Stimulated activated CD4-positive, alpha-beta T cell treated with anti-CD3 and anti-CD28 coated beads, Interleukin-15, amount 100 ng/mL, for 24 hours (primary cell): ENCODE measurements around the gene PYROXD2.

Experiments
- DNase-seq: peaks from one replicate; pipeline ENCODE4 v3.0.0-alpha.2; 2020

PYROXD2 gene

DNA sequence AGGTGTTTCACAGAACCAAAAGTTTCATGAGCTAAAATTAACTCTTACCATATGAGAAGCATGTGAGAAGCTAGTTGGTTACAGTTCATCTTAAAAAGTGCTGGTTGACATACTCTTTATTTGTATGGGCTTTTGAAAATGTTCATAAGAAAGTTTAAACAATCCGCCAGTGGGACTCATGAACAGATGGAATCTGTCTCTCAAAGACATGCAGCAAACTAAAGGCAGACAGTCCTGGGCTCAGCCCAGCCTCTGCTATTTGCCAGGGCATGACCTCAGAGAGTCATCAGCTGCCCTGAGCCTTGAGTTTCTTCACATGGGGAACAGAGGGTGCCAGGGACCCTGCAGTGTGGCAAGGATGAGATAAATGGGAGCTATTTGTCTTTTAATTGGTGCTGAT lies 3.2 kb downstream of the PYROXD2 start:
- DNase-seq, result no peak

DNA sequence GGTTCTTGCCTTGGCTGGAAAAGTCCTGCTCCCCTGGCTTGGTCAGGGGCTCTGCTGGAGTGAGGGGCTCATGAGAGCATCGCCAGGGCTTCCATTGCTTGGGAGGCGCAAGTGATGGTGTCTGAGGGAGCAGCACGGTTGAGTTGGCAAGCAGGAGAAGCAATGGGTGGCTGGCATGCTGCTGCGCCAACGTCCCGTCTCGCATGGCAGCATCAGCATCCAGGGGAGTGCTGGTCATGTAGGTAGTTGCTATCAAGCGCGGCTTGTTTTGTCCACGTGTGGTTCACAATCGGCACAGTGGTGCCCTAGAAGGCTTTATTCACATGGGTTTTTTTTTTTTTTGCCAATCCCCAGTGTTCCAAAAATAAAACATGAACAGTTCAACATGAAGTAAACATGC lies 3.8 kb downstream of the PYROXD2 start:
- DNase-seq, result no peak

DNA sequence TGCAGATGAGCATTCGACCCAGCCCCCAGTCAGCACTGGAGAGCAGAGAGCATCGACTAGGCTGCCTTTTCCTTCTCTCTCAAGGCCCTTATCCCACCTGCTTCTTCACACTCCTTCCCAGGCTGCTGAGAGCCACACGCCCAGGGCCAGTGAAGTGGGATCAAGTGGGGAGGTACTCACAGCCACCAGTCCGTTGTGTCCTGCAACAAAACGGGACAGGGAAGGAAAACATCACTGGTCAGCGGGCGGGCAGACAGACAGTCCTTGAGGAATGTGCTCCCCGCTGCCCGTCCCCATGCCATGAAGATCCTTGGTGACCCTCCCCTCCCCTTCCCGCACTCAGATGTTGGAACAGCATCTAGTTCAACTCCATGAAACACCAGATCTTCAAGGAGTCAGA lies 4.2 kb downstream of the PYROXD2 start:
- DNase-seq, result no peak

GRCh38 chr10:98410135-98410743 lies 4.7 kb downstream of the PYROXD2 start:
- DNase-seq, result no peak

DNA sequence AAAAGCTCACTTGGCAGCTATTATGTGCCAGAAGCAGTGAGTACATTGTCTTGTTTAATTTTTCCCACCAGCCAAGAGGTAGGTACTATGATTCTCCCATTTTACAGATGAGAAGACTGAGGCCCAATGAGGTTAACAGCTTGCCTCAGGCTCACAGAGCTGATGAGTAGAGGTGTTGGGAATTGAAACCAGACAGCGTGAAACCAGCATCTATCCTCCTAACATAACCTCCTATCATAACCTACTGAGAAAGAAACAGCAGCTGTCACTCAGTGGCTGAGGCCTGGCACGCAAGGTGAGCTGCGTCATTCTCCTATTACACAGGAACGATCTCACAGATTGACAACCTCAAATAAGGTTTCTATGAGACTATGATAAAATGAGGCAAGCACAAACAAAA lies 6.2 kb downstream of the PYROXD2 start:
- no peak for DNase-seq

- no peak for DNase-seq
Measured at GRCh38 chr10:98407744-98408241, 7.2 kb downstream of the PYROXD2 start.

- no peak for DNase-seq
Measured at GRCh38 chr10:98407017-98407743, 7.8 kb downstream of the PYROXD2 start.

GRCh38 chr10:98405422-98405821 lies 9.6 kb downstream of the PYROXD2 start:
- DNase-seq, result no peak

DNA sequence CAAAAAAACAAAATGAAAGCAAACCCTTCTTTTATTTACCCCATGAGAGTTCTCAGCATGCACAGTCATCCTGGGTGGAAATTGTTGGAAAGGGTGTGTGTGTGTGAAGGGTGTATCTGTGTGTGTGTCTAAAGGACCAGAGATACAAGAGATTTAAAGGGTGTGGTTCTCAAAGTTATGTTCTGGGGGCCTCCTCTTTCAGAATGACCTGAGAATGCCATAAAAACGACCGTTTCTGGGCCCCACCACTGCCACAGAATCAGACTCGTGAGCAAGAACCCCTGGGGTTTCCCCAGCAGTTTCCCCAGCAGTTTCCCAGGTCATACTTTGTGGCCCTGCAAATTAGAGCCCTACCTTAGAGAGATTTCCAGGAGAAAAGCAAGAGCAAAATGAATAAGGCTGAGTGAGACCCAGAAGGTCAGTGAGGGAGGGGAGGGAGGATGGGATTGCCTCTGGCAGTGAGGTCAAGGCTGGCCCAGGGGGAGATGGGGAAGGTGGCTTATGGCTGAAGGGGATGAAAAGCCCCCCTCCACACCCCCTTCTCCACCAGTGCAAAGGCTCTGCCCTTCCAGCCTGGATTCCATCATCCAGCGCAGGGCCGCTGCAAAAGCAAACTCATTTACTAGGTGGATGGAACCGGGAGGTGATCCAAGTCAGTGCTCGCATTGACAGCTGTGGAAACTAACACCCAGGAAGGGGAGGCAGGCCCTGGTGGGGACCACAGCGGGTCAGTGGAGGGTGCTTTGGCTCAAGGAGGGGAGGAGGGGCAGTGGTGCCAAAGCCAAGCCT lies 10.2 kb downstream of the PYROXD2 start:
- peak; percentile 37 for DNase-seq

DNA sequence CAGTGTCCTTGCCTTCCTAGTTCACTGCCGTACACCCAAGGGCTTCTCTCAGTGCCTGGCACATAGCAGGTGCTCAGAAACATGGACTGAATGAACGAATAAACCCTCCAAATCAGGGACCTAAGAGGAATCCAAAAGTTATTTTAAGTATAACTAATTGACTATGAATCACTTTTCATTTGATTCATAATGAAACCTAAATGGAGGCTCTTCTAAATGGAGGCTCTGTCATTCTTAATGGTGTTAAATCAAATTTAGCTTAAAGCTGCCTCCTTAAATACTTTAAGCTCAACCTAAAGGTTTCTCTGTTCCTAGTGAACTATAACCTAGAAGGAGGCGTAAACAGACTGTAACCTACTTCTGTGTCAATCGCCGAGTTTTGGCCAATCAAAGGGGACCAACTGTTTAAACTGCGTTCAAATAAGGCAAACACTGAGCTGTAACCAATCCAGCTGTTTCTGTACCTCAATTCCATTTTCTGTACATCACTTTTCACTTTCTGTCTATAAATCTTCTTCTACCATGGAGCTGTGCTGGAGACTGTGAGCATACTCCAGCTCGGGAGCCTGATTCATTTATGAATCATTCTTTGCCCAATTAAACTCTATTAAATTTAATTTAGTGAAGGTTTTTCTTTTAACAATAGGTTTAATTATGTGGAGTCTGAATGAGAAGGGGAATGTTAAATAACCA lies 11.0 kb downstream of the PYROXD2 start:
- DNase-seq, result no peak

GRCh38 chr10:98402931-98403718 lies 11.9 kb downstream of the PYROXD2 start:
- no peak for DNase-seq

DNA sequence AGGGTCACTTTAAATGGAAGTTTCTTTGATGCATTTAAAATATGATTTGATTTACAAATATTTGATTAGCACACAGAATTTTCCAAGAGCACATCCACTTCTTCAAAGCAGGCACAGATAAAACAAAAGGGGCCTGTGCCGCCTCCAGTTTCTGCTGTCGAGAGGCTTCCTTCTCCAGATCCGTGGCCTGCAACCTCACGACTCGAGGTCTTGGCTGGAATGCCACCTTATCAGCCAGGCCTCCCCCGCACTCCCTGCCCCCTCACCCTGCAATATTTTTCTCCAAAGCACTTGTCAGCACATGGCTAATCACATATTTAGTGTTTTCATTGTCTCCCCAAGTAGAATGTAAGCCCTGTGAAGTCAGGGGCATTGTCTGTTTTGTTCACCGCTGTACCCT lies 12.5 kb downstream of the PYROXD2 start:
- DNase-seq, result no peak

- no peak for DNase-seq
Measured at GRCh38 chr10:98400482-98400881, 14.5 kb downstream of the PYROXD2 start.

GRCh38 chr10:98399784-98400183 lies 15.2 kb downstream of the PYROXD2 start:
- no peak for DNase-seq

DNA sequence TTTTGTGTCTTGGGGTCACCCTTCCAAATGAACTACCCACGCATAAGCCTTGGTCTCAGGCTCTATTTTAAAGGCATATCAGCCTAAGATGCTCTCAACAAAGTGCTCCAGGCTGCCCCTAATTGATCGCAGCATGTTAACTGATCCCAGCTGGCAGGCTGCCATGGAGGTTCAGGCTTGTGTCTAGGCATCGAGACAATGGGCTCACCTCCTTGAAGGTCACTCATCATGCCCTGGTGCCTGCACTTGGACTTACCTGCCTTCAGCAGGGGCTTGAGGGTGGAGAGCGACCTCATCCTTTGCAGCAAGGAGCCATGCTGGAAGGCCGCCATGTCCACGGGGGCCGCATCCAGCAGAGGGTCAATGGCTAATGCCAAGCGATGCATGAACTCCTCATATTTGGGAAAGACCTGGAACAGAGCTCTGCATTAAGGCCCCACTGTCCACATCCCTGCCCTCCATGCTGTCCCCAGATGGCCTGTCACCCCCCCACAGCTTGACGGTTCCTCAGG lies 17.8 kb downstream of the PYROXD2 start:
- no peak for DNase-seq

GRCh38 chr10:98396096-98397063 lies 18.6 kb downstream of the PYROXD2 start:
- DNase-seq, result no peak

DNA sequence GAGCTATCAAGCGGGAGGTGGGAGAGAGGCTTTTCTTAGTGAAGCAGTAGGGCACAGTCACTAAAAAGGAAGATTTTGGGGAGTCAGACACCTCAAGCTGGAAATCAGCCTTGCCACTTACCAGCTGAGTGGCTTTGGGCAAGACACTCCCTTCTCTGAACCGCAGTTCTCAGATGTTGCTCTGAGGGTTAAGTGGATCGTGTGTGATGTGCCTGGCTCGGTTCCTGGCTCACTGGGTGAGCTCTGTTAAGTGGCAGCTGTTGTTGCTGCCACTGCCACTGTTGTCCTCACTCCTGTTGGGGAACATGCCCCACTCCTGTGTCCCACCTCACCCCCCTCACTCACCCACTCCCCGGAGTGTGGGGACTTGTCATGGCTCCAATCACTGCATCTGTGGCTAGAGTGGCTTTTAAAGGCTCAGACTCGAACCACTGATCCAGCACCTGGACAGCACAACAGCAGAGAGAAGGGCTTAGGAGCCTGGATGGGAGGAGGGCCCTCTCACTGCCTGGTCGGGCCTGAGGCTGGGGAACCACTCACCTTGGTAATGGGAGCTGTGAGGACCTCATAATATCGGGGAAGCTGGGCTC lies 20.0 kb downstream of the PYROXD2 start:
- no peak for DNase-seq

DNA sequence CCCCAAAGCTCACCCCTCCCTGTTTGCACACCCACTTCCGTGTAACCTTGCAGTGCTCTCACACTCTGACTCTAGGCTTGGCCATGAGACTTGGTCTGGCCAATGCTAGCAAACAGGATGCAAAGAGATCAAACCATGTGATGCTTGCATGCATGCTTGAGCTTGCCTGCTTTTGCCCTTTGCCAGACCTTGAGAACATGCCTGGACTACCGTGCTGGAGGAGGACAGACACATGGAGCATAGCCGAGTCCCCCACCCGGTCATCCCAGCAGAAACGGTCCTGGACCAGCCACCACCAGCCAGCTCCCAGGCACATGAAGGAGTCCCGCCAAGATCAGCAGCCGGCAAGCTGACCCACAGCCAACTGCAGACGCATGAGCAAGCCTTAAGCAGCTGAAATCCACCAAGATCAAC lies 23.4 kb downstream of the PYROXD2 start:
- no peak for DNase-seq

GRCh38 chr10:98391065-98391464 lies 23.9 kb downstream of the PYROXD2 start:
- no peak for DNase-seq

DNA sequence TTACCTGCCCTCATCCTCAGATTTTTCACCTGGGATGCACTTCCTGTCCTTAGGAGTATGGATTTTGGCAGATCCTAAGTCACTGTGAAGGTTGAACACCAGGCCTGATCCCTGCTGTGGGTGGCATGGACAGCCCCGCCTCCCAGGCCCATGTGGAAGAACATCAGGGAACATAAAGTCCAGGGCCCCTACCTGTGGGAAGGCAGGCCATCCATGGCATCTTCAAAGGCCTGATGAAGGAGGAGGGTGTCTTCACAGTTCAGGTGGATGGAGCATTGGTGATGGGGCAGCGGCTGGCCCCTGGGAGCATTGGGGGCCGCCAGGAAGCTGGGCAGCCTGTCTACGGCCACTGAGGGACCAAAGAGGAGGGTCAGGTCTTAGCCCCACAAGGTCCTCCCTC lies 24.6 kb downstream of the PYROXD2 start:
- no peak for DNase-seq

- DNase-seq, result no peak
Measured at GRCh38 chr10:98389398-98389797, 25.6 kb downstream of the PYROXD2 start.
